SJCRH30 (cell line): ENCODE data around the gene RAB11B. TPM values are rescaled to one million over a fixed set of nuclear protein-coding genes. Genes with fewer than 3 reads are reported as not detected.
A peak's percentile ranks its signal among the peaks of the same experiment; 100 is the strongest.
"Not testable (repeated sequence)": the region's sequence is repeated elsewhere in the genome, so short reads cannot be mapped to it uniquely, and the experiment has no call there.

Experiments used
- DNase-seq, 2 experiments: peaks; one replicate each; pipeline ENCODE4 v3.0.0-alpha.2; 2015 to 2020
- H3K27ac ChIP-seq: fragments of 250-450 bp; sonication (Bioruptor Pico); 2 replicates; pipeline ENCODE4 v1.5.1; 2020; ENCODE audit warnings: mild to moderate bottlenecking, moderate library complexity
- H3K27me3 ChIP-seq: fragments of 250-450 bp; sonication (Bioruptor Pico); 2 replicates; pipeline ENCODE4 v1.5.1; 2020; ENCODE audit warnings: mild to moderate bottlenecking, moderate library complexity
- H3K36me3 ChIP-seq: fragments of 250-450 bp; sonication (Bioruptor Pico); 2 replicates; pipeline ENCODE4 v1.5.1; 2020; ENCODE audit warnings: mild to moderate bottlenecking, moderate library complexity
- H3K4me1 ChIP-seq: fragments of 250-450 bp; sonication (Bioruptor Pico); 2 replicates; pipeline ENCODE4 v1.5.1; 2020; ENCODE audit warnings: mild to moderate bottlenecking, moderate library complexity
- H3K4me3 ChIP-seq: fragments of 250-450 bp; sonication (Bioruptor Pico); 2 replicates; pipeline ENCODE4 v1.5.1; 2020; ENCODE audit warnings: mild to moderate bottlenecking, moderate library complexity
- H3K9me3 ChIP-seq: fragments of 250-450 bp; sonication (Bioruptor Pico); replicated peaks from 2 replicates; pipeline ENCODE4 v1.5.1; 2020; ENCODE audit warnings: mild to moderate bottlenecking, moderate library complexity
- total RNA-seq: library from RNA; depleted of rRNA; stranded (reverse); fragments of >200 nt; shearing (Covaris generic); gene quantifications from 2 replicates; pipeline ENCODE4 v1.2.3, GENCODE V29; 2014

The RAB11B gene
- total RNA-seq, 1 experiment from 2014 or later = 17.7 TPM

- Histone ChIP-seq H3K36me3 (no peaks in the 10 kb centered on the region), H3K27ac (peak overlapping the region; percentile 58), H3K27me3 (no peaks in the 10 kb centered on the region), H3K4me1 (peaks cover 3% of the 10 kb centered on the region; the same call in 1 of the 2 replicates), H3K9me3 (no peaks in the 10 kb centered on the region), H3K4me3 (peak overlapping the region; percentile 29)
- peak; percentile 86 to 88 for DNase-seq
These were observed 33.7 kb downstream of the RAB11B start for GRCh38 chr19:8423817-8424223.

GRCh38 chr19:8425331-8425730 is 35.2 kb downstream of the RAB11B start:
- not testable (repeated sequence) for H3K4me3 ChIP-seq, H3K27me3 ChIP-seq, DNase-seq, H3K4me1 ChIP-seq, H3K27ac ChIP-seq, H3K36me3 ChIP-seq, H3K9me3 ChIP-seq

- no peaks in the 10 kb centered on the region for H3K36me3 ChIP-seq
- peaks cover 3% of the 10 kb centered on the region; the same call in 1 of the 2 replicates for H3K4me1 ChIP-seq
- no peaks in the 10 kb centered on the region for H3K9me3 ChIP-seq
- H3K27me3 ChIP-seq = no peaks in the 10 kb centered on the region
- DNase-seq = no peak
- no peak overlapping the region for H3K4me3 ChIP-seq
- no peak overlapping the region for H3K27ac ChIP-seq
These were observed 36.1 kb downstream of the RAB11B start for GRCh38 chr19:8426283-8426682.

GRCh38 chr19:8429044-8429443 is 38.9 kb downstream of the RAB11B start:
- Histone ChIP-seq H3K27me3 (no peaks in the 10 kb centered on the region), H3K9me3 (no peaks in the 10 kb centered on the region), H3K4me1 (peaks cover 3% of the 10 kb centered on the region; the same call in 1 of the 2 replicates), H3K27ac (no peak overlapping the region), H3K36me3 (no peaks in the 10 kb centered on the region), H3K4me3 (no peak overlapping the region)
- no peak for DNase-seq

- Histone ChIP-seq H3K4me3 (no peak overlapping the region), H3K9me3 (no peaks in the 10 kb centered on the region), H3K27ac (no peak overlapping the region), H3K27me3 (no peaks in the 10 kb centered on the region), H3K36me3 (no peaks in the 10 kb centered on the region), H3K4me1 (no peaks in the 10 kb centered on the region)
- no peak for DNase-seq
These were observed 39.7 kb downstream of the RAB11B start for GRCh38 chr19:8429826-8430225.

GRCh38 chr19:8430650-8431049 is 40.5 kb downstream of the RAB11B start:
- Histone ChIP-seq H3K9me3 (no peaks in the 10 kb centered on the region), H3K36me3 (no peaks in the 10 kb centered on the region), H3K27me3 (no peaks in the 10 kb centered on the region)

GRCh38 chr19:8438236-8438635 is 48.1 kb downstream of the RAB11B start:
- H3K4me1 ChIP-seq = no peaks in the 10 kb centered on the region
- no peak for DNase-seq
- no peaks in the 10 kb centered on the region for H3K9me3 ChIP-seq
- no peaks in the 10 kb centered on the region for H3K36me3 ChIP-seq
- no peak overlapping the region for H3K4me3 ChIP-seq
- H3K27ac ChIP-seq = no peak overlapping the region
- H3K27me3 ChIP-seq = no peaks in the 10 kb centered on the region

More at GRCh38 chr19:8430650-8431049, 40.5 kb downstream of the RAB11B start:
- Histone ChIP-seq H3K4me1 (no peaks in the 10 kb centered on the region), H3K27ac (no peak overlapping the region), H3K4me3 (no peak overlapping the region)
- DNase-seq = no peak

- no peak overlapping the region for H3K4me3 ChIP-seq
- no peak overlapping the region for H3K27ac ChIP-seq
- peaks cover 13% of the 10 kb centered on the region for H3K36me3 ChIP-seq
- H3K4me1 ChIP-seq = peaks cover 5% of the 10 kb centered on the region; the same call in 1 of the 2 replicates
- no peaks in the 10 kb centered on the region for H3K27me3 ChIP-seq
- DNase-seq = no peak
- H3K9me3 ChIP-seq = no peaks in the 10 kb centered on the region
These were observed 51.8 kb downstream of the RAB11B start for GRCh38 chr19:8441725-8442544.

- H3K4me3 ChIP-seq = peak overlapping the region; percentile 98
- not testable (repeated sequence) for H3K9me3 ChIP-seq, DNase-seq, H3K27me3 ChIP-seq, H3K4me1 ChIP-seq
- peak overlapping the region; percentile 98 for H3K27ac ChIP-seq
- H3K36me3 ChIP-seq = peaks cover 23% of the 10 kb centered on the region
These were observed 54.0 kb downstream of the RAB11B start for GRCh38 chr19:8444140-8444676.

GRCh38 chr19:8444677-8445487 is 54.7 kb downstream of the RAB11B start, which contains the start of gene HNRNPM:
Gene HNRNPM (plus strand): TSS chr19:8444975. CDS start chr19:8444999, 24 bp downstream.
- Histone ChIP-seq H3K4me3 (peak within 1 kb of the TSS; percentile 98), H3K27me3 (no peaks in the 10 kb centered on the region), H3K9me3 (no peaks in the 10 kb centered on the region), H3K4me1 (peaks cover 5% of the 10 kb centered on the region; the same call in 1 of the 2 replicates), H3K27ac (peak within 1 kb of the TSS; percentile 98), H3K36me3 (peaks cover 23% of the 10 kb centered on the region)
- DNase-seq = peak; percentile 98 to 99

GRCh38 chr19:8445488-8446001 is 55.4 kb downstream of the RAB11B start:
- Histone ChIP-seq H3K36me3 (peaks cover 23% of the 10 kb centered on the region), H3K9me3 (no peaks in the 10 kb centered on the region), H3K27me3 (no peaks in the 10 kb centered on the region), H3K27ac (peak overlapping the region; percentile 98), H3K4me3 (peak overlapping the region; percentile 98), H3K4me1 (peaks cover 5% of the 10 kb centered on the region; the same call in 1 of the 2 replicates)
- DNase-seq = peak; percentile 57 to 59

- peaks cover 23% of the 10 kb centered on the region for H3K36me3 ChIP-seq
- no peaks in the 10 kb centered on the region for H3K27me3 ChIP-seq
- H3K4me3 ChIP-seq = peak overlapping the region; percentile 98
- H3K27ac ChIP-seq = no peak overlapping the region
- no peak for DNase-seq
- peaks cover 5% of the 10 kb centered on the region; the same call in 1 of the 2 replicates for H3K4me1 ChIP-seq
- H3K9me3 ChIP-seq = no peaks in the 10 kb centered on the region
These were observed 56.0 kb downstream of the RAB11B start for GRCh38 chr19:8446061-8446709.

GRCh38 chr19:8449830-8450229 is 59.7 kb downstream of the RAB11B start:
- no peak overlapping the region for H3K4me3 ChIP-seq
- no peak overlapping the region for H3K27ac ChIP-seq
- no peaks in the 10 kb centered on the region for H3K9me3 ChIP-seq
- DNase-seq = no peak
- no peaks in the 10 kb centered on the region for H3K27me3 ChIP-seq
- H3K36me3 ChIP-seq = peaks cover 37% of the 10 kb centered on the region
- peaks cover 9% of the 10 kb centered on the region; the same call in 1 of the 2 replicates for H3K4me1 ChIP-seq

- Histone ChIP-seq H3K27me3 (no peaks in the 10 kb centered on the region), H3K27ac (no peak overlapping the region), H3K4me1 (peaks cover 8% of the 10 kb centered on the region; the same call in 1 of the 2 replicates), H3K9me3 (no peaks in the 10 kb centered on the region), H3K4me3 (no peak overlapping the region), H3K36me3 (peaks cover 43% of the 10 kb centered on the region)
- no peak for DNase-seq
These were observed 61.2 kb downstream of the RAB11B start for GRCh38 chr19:8451377-8451776.
